HUES48 (cell line): ENCODE results near the gene OVOL3.
A peak's percentile ranks its signal among the peaks of the same experiment; 100 is the strongest.
"Not testable (repeated sequence)": the region's sequence is repeated elsewhere in the genome, so short reads cannot be mapped to it uniquely, and the experiment has no call there.

Experiments used
- H3K27ac ChIP-seq: one replicate; pipeline ENCODE4 v1.7.0; 2013; ENCODE audit warnings: low read depth, low read length, inconsistent platforms
- H3K27me3 ChIP-seq: 2 replicates; pipeline ENCODE4 v1.6.1; 2013; ENCODE audit warnings: mild to moderate bottlenecking, low read length; ENCODE audit not compliant: control insufficient read depth, insufficient read depth
- H3K36me3 ChIP-seq: 2 replicates; pipeline ENCODE4 v1.6.1; 2013; ENCODE audit warnings: low read length; ENCODE audit not compliant: control insufficient read depth, insufficient read depth
- H3K4me1 ChIP-seq: 2 replicates; pipeline ENCODE4 v1.6.1; 2013; ENCODE audit warnings: mild to moderate bottlenecking, low read length; ENCODE audit not compliant: control insufficient read depth, insufficient read depth
- H3K4me3 ChIP-seq: 2 replicates; pipeline ENCODE4 v1.5.1; 2013; ENCODE audit warnings: mild to moderate bottlenecking, low read depth, low read length
- H3K9ac ChIP-seq: 2 replicates; pipeline ENCODE4 v1.6.1; 2013; ENCODE audit warnings: mild to moderate bottlenecking, low read depth, low read length, moderate library complexity
- H3K9me3 ChIP-seq: 2 replicates; pipeline ENCODE4 v1.6.1; 2013; ENCODE audit warnings: low read length; ENCODE audit not compliant: control insufficient read depth, insufficient read depth

The OVOL3 gene

DNA sequence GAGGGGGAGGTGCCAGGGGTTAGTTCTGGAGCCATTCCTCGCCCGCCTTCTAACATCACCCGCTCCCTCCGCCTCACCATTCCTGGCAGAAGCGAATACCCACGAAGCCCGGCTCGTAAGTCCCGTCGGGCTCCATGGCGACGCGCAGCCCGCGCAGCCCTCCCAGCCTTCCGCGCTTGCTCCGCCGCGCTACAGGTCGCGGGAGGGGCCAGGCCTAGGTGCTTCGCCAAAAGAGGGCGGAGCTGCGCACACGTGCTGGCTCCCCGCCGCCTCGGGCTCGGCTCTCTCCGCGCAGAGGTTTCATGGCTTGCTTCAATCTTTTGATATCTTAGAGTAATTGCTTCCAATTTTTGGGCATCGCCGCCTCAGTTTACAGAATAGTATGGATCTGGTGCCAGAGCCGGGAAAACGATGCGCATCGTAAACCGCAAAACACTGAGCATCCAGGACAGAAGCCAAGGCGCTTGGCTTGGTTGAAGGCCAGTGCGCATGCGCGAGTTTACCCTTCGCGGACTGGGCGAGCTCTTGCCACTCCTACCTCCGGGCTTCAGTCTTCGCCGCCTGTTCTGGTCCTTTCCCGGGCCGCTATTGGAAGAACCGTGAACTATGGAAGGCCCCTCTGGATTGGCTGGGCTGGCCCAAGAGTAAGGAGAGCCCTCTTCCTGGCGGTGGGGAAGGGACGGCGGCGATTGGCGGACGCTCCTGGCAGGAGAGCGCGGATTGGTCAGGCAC, 3.9 kb downstream of the OVOL3 start, which contains the start of gene POLR2I:
Gene POLR2I (minus strand): TSS at position 155 of the 732 bp plus-strand sequence. CDS start 19 bp downstream, at position 136.
- peak within 1 kb of the TSS; percentile 96 for H3K27ac ChIP-seq
- H3K36me3 ChIP-seq: peaks cover 46% of the 10 kb centered on the region
- H3K9ac ChIP-seq: peak within 1 kb of the TSS; percentile 85
- H3K4me3 ChIP-seq: peak within 1 kb of the TSS; percentile 99
- H3K4me1 ChIP-seq: peaks cover 15% of the 10 kb centered on the region
- no peaks in the 10 kb centered on the region for H3K27me3 ChIP-seq
- no peaks in the 10 kb centered on the region for H3K9me3 ChIP-seq

DNA sequence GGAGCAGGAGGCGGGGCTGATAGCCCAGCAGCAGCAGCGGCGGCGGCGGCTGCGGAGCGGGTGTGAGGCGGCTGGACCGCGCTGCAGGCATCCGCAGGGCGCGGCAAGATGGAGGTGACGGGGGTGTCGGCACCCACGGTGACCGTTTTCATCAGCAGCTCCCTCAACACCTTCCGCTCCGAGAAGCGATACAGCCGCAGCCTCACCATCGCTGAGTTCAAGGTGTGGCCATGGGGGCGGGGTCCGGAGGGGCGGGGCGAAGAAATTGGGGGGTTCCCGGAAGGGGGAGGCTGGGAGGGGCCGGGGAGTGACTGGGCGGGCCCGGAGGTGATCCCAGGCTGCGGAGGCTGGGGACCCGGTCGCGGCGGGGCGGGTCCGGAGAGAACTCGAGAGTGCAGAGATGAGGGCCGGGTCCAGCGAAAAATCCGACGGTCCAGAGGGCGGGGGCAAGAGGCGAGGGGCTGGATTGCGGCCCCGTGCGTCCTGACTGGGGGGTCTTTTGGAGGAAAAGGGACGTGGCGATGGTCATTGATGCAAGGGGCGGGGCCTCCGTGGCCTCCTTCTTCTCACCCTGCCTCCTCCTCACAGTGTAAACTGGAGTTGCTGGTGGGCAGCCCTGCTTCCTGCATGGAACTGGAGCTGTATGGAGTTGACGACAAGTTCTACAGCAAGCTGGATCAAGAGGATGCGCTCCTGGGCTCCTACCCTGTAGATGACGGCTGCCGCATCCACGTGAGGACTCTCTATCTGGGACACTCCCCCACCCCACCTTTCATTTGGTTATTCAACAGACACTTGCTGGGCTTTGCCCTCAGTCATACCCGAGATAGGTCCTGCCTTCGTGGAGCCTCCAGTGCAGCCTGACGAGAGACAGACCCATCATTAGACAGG, 4.8 kb downstream of the OVOL3 start, which contains the start of gene TBCB:
Gene TBCB (plus strand): TSS at position 16 of the 891 bp plus-strand sequence. CDS start 93 bp downstream, at position 109.
- Histone ChIP-seq H3K36me3 (peaks cover 48% of the 10 kb centered on the region), H3K4me1 (peaks cover 17% of the 10 kb centered on the region)

DNA sequence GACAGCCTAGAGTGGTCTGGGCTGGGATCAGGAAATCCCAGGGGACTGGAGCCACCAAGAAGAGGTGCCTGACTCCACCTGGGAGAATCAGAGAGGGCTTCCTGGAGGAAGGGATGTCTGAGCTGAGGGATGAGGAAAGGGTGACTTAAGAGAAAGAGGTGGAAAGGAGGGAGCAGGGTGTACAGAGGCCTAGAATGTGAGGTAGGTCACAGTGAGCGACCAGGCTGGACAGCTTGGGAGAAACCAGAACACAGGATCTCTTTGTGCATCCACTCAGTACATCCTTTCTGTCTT, 5.3 kb downstream of the OVOL3 start:
- Histone ChIP-seq H3K4me3 (peak overlapping the region; percentile 99), H3K36me3 (peaks cover 50% of the 10 kb centered on the region), H3K4me1 (peaks cover 11% of the 10 kb centered on the region), H3K9me3 (no peaks in the 10 kb centered on the region), H3K27me3 (no peaks in the 10 kb centered on the region), H3K9ac (no peak overlapping the region), H3K27ac (no peak overlapping the region)

More for the DNA sequence above, 4.8 kb downstream of the OVOL3 start, which contains the start of gene TBCB:
- no peaks in the 10 kb centered on the region for H3K27me3 ChIP-seq
- H3K9ac ChIP-seq: peak within 1 kb of the TSS; percentile 85
- H3K9me3 ChIP-seq: no peaks in the 10 kb centered on the region
- peak within 1 kb of the TSS; percentile 99 for H3K4me3 ChIP-seq
- H3K27ac ChIP-seq: peak within 1 kb of the TSS; percentile 96

DNA sequence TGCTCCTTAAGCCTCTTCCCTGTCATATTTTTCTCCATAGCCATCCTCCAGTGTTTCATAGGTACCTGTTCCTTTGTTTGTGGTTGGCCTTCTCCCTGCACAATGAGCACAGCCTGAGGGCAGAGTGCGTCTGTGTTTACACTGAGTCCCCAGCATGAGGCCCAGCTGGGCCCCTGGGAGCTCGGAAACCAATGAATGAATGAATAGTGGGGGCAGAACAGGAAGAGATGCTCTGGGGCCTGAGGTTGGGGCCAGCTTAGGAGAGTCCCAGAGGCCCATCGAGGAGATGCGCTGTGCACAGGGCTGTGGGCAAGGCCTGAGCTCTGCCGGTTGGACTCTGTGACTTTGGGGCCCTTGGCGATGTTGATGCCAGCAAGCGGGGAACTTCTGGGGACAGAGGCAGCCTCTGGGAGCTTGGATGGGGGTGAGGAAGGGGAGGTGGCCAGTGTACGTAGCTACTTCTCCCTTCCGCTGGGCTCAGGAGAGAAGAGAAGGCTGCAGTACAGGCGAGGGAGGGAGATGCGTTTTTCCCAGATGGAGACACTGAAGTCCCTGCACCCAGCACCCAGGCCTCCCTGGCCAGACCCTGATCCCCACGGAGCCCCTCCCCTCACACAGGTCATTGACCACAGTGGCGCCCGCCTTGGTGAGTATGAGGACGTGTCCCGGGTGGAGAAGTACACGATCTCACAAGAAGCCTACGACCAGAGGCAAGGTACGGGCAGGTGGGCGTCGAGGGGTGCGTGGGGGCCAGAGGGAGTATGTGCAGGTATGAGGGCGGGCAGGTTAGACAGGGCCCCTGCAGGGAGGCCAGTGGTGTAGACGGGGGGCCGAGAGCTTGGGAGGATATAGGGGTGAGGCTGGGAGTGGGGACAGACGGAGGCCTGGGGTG, 9.4 kb downstream of the OVOL3 start:
- H3K36me3 ChIP-seq: peaks cover 65% of the 10 kb centered on the region
- no peaks in the 10 kb centered on the region for H3K9me3 ChIP-seq
- no peaks in the 10 kb centered on the region for H3K27me3 ChIP-seq
- no peak overlapping the region for H3K9ac ChIP-seq
- no peak overlapping the region for H3K27ac ChIP-seq
- peaks cover 7% of the 10 kb centered on the region; the same call in 1 of the 2 replicates for H3K4me1 ChIP-seq
- no peak overlapping the region for H3K4me3 ChIP-seq

DNA sequence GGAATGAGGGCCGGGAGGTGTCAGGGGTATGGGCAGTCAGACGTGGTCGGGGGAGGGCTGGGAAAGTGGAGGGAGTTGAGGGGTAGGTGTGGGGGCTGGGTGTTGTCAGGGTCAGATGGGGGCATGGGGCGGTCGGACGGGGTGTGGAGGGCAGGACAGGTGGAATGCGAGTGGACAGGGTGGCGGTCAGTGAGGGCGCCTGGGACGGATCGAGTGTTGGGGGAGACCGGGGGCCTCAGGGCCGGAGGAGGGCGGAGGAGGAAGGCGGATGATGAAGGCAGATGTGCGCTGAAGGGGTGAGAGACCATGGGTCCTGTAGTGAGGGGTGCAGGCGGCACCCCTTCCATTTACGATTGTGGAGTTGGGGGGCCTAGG, 10.0 kb downstream of the OVOL3 start:
- Histone ChIP-seq H3K9ac (no peak overlapping the region), H3K36me3 (peaks cover 72% of the 10 kb centered on the region), H3K4me3 (no peak overlapping the region)

DNA sequence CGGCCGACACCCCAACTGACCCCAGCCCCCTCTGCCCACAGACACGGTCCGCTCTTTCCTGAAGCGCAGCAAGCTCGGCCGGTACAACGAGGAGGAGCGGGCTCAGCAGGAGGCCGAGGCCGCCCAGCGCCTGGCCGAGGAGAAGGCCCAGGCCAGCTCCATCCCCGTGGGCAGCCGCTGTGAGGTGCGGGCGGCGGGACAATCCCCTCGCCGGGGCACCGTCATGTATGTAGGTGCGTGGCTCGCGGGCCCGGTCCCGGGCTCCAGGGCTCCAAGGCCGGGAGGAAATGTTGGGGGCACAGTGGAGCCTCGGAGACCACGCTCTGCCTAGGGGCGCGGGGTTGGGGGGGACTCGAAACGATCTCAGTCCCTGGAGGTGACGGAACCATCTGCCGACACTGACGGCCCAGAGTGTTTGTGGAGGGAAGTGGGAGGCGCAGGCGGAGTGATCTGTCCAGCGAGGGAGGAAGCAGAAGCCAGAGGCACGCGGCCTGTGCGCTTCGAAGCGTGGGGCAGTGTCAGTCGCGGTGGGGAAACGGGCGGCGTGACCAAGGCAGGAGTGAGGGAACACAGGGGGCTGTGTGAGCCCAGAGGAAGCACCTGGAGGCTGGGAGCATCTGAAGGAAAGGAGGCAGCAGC, 10.7 kb downstream of the OVOL3 start:
- Histone ChIP-seq H3K9me3 (no peaks in the 10 kb centered on the region), H3K4me3 (no peak overlapping the region), H3K36me3 (peaks cover 67% of the 10 kb centered on the region), H3K9ac (no peak overlapping the region), H3K27me3 (no peaks in the 10 kb centered on the region), H3K4me1 (peaks cover 7% of the 10 kb centered on the region; the same call in 1 of the 2 replicates), H3K27ac (no peak overlapping the region)

More for the DNA sequence above, 10.0 kb downstream of the OVOL3 start:
- H3K9me3 ChIP-seq: no peaks in the 10 kb centered on the region
- H3K27me3 ChIP-seq: no peaks in the 10 kb centered on the region
- H3K27ac ChIP-seq: no peak overlapping the region
- peaks cover 7% of the 10 kb centered on the region; the same call in 1 of the 2 replicates for H3K4me1 ChIP-seq

DNA sequence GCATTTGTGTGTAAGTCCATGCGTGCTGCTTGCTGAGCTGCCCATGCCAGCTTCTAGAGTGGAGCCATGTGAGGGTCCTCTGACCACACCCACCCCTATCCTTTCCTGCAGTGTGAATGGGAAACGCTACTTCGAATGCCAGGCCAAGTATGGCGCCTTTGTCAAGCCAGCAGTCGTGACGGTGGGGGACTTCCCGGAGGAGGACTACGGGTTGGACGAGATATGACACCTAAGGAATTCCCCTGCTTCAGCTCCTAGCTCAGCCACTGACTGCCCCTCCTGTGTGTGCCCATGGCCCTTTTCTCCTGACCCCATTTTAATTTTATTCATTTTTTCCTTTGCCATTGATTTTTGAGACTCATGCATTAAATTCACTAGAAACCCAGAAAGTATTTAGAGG, 14.6 kb downstream of the OVOL3 start:
- H3K9ac ChIP-seq: no peak overlapping the region
- no peak overlapping the region for H3K27ac ChIP-seq
- H3K9me3 ChIP-seq: no peaks in the 10 kb centered on the region
- H3K4me1 ChIP-seq: no peaks in the 10 kb centered on the region
- no peaks in the 10 kb centered on the region for H3K27me3 ChIP-seq
- H3K36me3 ChIP-seq: peaks cover 39% of the 10 kb centered on the region
- no peak overlapping the region for H3K4me3 ChIP-seq

DNA sequence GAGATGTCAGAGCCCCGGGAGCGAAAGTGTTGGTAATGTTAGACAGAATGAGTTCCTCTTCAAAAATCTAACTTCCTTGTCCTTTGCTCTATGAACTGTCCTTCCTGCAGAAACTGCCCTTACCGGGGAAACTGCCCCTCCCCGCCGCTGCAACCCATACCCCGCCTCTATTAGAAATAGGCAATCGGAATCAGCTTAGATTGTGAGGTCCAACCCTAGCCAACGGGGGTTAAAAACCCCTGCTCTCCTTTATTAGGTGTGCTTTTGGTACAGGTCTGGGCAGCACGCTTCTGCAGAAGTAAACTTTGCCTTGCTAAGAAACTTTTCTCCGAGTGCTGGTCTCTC, 17.4 kb downstream of the OVOL3 start:
- Histone ChIP-seq H3K9ac (peak overlapping the region; percentile 62), H3K4me1 (no peaks in the 10 kb centered on the region), H3K36me3 (peaks cover 21% of the 10 kb centered on the region), H3K9me3 (no peaks in the 10 kb centered on the region), H3K27ac (peak overlapping the region; percentile 89), H3K27me3 (no peaks in the 10 kb centered on the region), H3K4me3 (peak overlapping the region; percentile 70)

DNA sequence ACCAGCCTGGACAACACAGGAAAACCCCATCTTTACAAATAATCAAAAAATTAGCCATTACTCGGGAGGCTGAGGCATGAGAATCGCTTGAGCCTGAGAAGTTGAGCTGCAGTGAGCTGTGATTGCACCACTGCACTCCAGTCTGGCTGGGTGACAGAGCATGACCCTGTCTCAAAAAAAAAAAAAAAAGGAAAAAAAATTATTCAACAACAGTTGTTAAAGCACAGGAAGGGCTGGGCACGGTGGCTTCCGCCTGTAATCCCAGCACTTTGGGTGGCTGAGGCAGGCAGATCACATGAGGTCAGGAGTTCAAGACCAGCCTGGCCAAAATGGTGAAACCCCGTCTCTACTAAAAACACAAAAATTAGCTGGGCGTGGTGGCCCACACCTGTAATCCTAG, 20.3 kb downstream of the OVOL3 start:
- H3K27me3 ChIP-seq, H3K9me3 ChIP-seq, H3K36me3 ChIP-seq, H3K4me3 ChIP-seq, H3K4me1 ChIP-seq, H3K9ac ChIP-seq, H3K27ac ChIP-seq: not testable (repeated sequence)

DNA sequence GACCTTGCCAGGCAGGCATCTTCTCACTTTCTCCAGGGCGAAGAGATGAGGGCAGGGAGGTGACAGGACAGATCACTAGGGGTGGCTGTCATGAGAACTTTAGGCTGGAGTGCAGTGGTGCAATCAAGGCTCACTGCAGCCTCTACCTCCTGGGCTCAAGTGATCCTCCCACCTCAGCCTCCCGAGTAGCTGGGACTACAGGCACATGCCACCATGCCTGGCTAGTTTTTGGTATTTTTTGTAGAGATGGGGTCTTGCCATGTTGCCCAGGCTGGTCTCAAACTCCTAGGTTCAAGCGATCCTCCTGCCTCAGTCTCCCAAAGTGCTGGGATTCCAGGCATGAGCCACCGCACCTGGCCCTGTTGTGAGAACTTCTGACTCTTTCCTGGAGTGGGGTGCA, 23.9 kb downstream of the OVOL3 start:
- H3K27me3 ChIP-seq, H3K4me1 ChIP-seq, H3K36me3 ChIP-seq: not testable (repeated sequence)

More for the DNA sequence above, 23.9 kb downstream of the OVOL3 start:
- not testable (repeated sequence) for H3K9ac ChIP-seq, H3K9me3 ChIP-seq, H3K27ac ChIP-seq, H3K4me3 ChIP-seq
